Body of pancreas (tissue), 4 donors: Measurements from ENCODE around the gene EFR3B. TPM values are rescaled to one million over a fixed set of nuclear protein-coding genes. Genes with fewer than 3 reads are reported as not detected.

ENCODE experiments used
- ATAC-seq: fragments of 150-250 bp; one replicate; pipeline ENCODE4 v1.9.1; 2016
- DNase-seq, 4 donors: peaks; one replicate each; pipeline ENCODE4 v3.0.0-alpha.2; 2019
- H3K27ac ChIP-seq, 4 donors: fragments of 200-600 bp; sonication (generic); 1 replicate in 3 of 4; 2 replicates in 1 of 4; pipeline versions ENCODE4 v1.5.1 to v1.6.1; 2016 to 2019; ENCODE audit warnings: mild to moderate bottlenecking in 1 of 4, mixed read lengths in 1 of 4, moderate library complexity in 1 of 4
- H3K27me3 ChIP-seq, 2 donors: fragments of 200-600 bp; sonication (generic); one replicate each; pipeline ENCODE4 v1.6.0; 2016; ENCODE audit warnings: mild to moderate bottlenecking in 1 of 2
- H3K36me3 ChIP-seq, 2 donors: fragments of 200-600 bp; sonication (generic); replicated peaks in 1 of 2; 2 replicates each; pipeline ENCODE4 v1.5.1; 2016; ENCODE audit warnings: low read depth in 2 of 2; ENCODE audit not compliant: insufficient read depth in 1 of 2
- H3K4me1 ChIP-seq: fragments of 200-600 bp; sonication (generic); one replicate; pipeline ENCODE4 v1.6.0; 2016
- H3K4me3 ChIP-seq, 2 donors: fragments of 200-600 bp; sonication (generic); 1 replicate in 1 of 2; 2 replicates in 1 of 2; pipeline ENCODE4 v1.5.1; 2016 to 2019
- H3K9me3 ChIP-seq, 3 donors: fragments of 200-600 bp; sonication (generic); 1 replicate in 2 of 3; 2 replicates in 1 of 3; pipeline ENCODE4 v1.5.1; 2016
- CTCF ChIP-seq, 7 experiments: fragments of 450-650 bp in 4 of 7; fragments of 200-600 bp in 3 of 7; sonication (generic) in 3 of 7; IDR thresholded peaks; one replicate each; pipeline ENCODE4 v1.5.1; 2016 to 2019; ENCODE audit warnings: antibody characterized with exemption in 7 of 7
- POLR2A ChIP-seq, 3 donors: fragments of 450-650 bp; IDR thresholded peaks; one replicate each; pipeline ENCODE4 v1.6.1; 2016; ENCODE audit warnings: antibody characterized with exemption in 3 of 3, mild to moderate bottlenecking in 2 of 3
- WGBS, 2 donors: methylation state at CpG; one replicate each; pipeline ENCODE4 v1.1.5; 2017; 5-methylcytosine and 5-hydroxymethylcytosine counted together
- intact Hi-C: fragments of 100-400 bp; cut with DNase I; formaldehyde crosslinking; loops from one replicate; pipeline ENCODE4 v1.15.1; 2023
- total RNA-seq, 2 donors: library from RNA; depleted of rRNA; stranded (reverse); fragments of >200 nt; gene quantifications; one replicate each; pipeline ENCODE4 v1.1.0, GENCODE V29; 2016

The EFR3B gene
- total RNA-seq, 2 donors from 2014 or later = under 0.01 to 0.52 TPM

GRCh38 chr2:25014631-25015030 is 27.2 kb upstream of the EFR3B start:
- no peak for ATAC-seq
- DNase-seq = no peak
- H3K4me1 ChIP-seq = no peaks in the 10 kb centered on the region
- H3K36me3 ChIP-seq = no peaks in the 10 kb centered on the region
- H3K4me3 ChIP-seq = no peak overlapping the region
- no peak overlapping the region for H3K27ac ChIP-seq
- H3K9me3 ChIP-seq = no peaks in the 10 kb centered on the region
- intact Hi-C loops = no loop called here
- H3K27me3 ChIP-seq = no peaks in the 10 kb centered on the region
- WGBS, 2 donors = 85 to 88% methylated on average over 9 of the region's 9 CpGs
- TF ChIP-seq POLR2A (IDR thresholded peaks at IDR 0.05) (no peak), CTCF (IDR thresholded peaks at IDR 0.05) (no peak)

GRCh38 chr2:25018681-25019080 is 23.2 kb upstream of the EFR3B start:
- H3K27me3 ChIP-seq = no peaks in the 10 kb centered on the region
- H3K4me3 ChIP-seq = no peak overlapping the region
- intact Hi-C loops = no loop called here
- 80 to 81% methylated on average over 7 of the region's 7 CpGs for WGBS, 2 donors
- no peaks in the 10 kb centered on the region for H3K9me3 ChIP-seq
- DNase-seq = no peak
- no peak overlapping the region for H3K27ac ChIP-seq
- TF ChIP-seq CTCF (IDR thresholded peaks at IDR 0.05) (no peak), POLR2A (IDR thresholded peaks at IDR 0.05) (no peak)
- ATAC-seq = no peak
- H3K36me3 ChIP-seq = no peaks in the 10 kb centered on the region
- no peaks in the 10 kb centered on the region for H3K4me1 ChIP-seq

- Histone ChIP-seq H3K27ac (no peak overlapping the region), H3K4me1 (no peaks in the 10 kb centered on the region), H3K4me3 (no peak overlapping the region), H3K36me3 (no peaks in the 10 kb centered on the region), H3K9me3 (no peaks in the 10 kb centered on the region), H3K27me3 (no peaks in the 10 kb centered on the region)
- DNase-seq (no peak), ATAC-seq (no peak)
- WGBS, 2 donors = 92 to 97% methylated on average over 2 of the region's 2 CpGs
- TF ChIP-seq POLR2A (IDR thresholded peaks at IDR 0.05) (no peak), CTCF (IDR thresholded peaks at IDR 0.05) (no peak)
- intact Hi-C loops = no loop called here
These were observed 20.0 kb upstream of the EFR3B start for GRCh38 chr2:25021791-25022362.

- ATAC-seq (no peak), DNase-seq (no peak)
- 64 to 69% methylated on average over 7 of the region's 7 CpGs for WGBS, 2 donors
- H3K27me3 ChIP-seq = no peaks in the 10 kb centered on the region
- no peak for TF ChIP-seq CTCF (IDR thresholded peaks at IDR 0.05)
- TF ChIP-seq POLR2A (IDR thresholded peaks at IDR 0.05) = no peak
- H3K4me1 ChIP-seq = no peaks in the 10 kb centered on the region
- no peak overlapping the region for H3K4me3 ChIP-seq
- no peak overlapping the region for H3K27ac ChIP-seq
- intact Hi-C loops = no loop called here
- H3K9me3 ChIP-seq = no peaks in the 10 kb centered on the region
- H3K36me3 ChIP-seq = no peaks in the 10 kb centered on the region
These were observed 18.5 kb upstream of the EFR3B start for GRCh38 chr2:25023333-25023732.

GRCh38 chr2:25025229-25026007 is 16.5 kb upstream of the EFR3B start:
- no peak for TF ChIP-seq POLR2A (IDR thresholded peaks at IDR 0.05)
- TF ChIP-seq CTCF (IDR thresholded peaks at IDR 0.05) = no peak
- no peaks in the 10 kb centered on the region for H3K27me3 ChIP-seq
- no peak overlapping the region for H3K27ac ChIP-seq
- H3K4me3 ChIP-seq = no peak overlapping the region
- 83 to 84% methylated on average over 6 of the region's 6 CpGs for WGBS, 2 donors
- intact Hi-C loops = no loop called here
- DNase-seq (no peak), ATAC-seq (no peak)
- H3K4me1 ChIP-seq = no peaks in the 10 kb centered on the region
- no peaks in the 10 kb centered on the region for H3K36me3 ChIP-seq
- H3K9me3 ChIP-seq = no peaks in the 10 kb centered on the region
